ENCODE results near the gene KCNC2. TPM values are rescaled to one million over a fixed set of nuclear protein-coding genes. Genes with fewer than 3 reads are reported as not detected.

Gene KCNC2
- total and polyA plus RNA-seq, 11 donors = not detected

DNA sequence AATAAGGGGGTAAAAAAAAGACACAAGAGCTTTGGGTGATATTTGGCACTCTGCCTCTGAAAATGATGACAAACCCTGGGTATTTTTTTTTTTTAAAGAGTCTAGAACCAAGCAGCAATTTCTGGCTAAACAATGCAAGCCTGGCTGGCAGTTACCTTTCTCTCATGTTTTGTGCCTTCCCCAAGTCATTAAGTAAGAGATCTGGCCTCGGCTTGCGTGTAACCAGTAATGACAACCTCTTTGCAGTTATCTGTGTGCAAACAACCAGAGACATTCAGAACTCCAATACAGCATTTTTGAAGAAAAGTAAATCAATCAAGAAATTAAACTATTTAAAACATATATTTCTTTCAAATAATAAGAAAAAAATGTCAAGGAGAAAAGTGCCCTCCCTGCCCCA, 167.5 kb downstream of the KCNC2 start:
- Histone ChIP-seq H3K9me3 (no peaks in the 10 kb centered on the region), H3K36me3 (no peaks in the 10 kb centered on the region), H3K4me3 (no peak overlapping the region), H3K4me1 (no peaks in the 10 kb centered on the region), H3K27me3 (no peaks in the 10 kb centered on the region), H3K27ac (no peak overlapping the region)
- DNase-seq = no peak
- no peak for ATAC-seq
- 79 to 87% (median 85%) methylated on average over 2 of the region's 2 CpGs for WGBS, 4 donors
- TF ChIP-seq CTCF (IDR thresholded peaks at IDR 0.05) = no peak
- no peak for TF ChIP-seq POLR2A (IDR thresholded peaks at IDR 0.05)
- intact Hi-C loops (cut with DNase I) = no loop called here

GRCh38 chr12:75041472-75041871, 168.2 kb downstream of the KCNC2 start:
- no peak for DNase-seq
- no peak for ATAC-seq
- H3K27ac ChIP-seq = no peak overlapping the region
- H3K36me3 ChIP-seq = no peaks in the 10 kb centered on the region
- intact Hi-C loops (cut with DNase I) = no loop called here
- H3K27me3 ChIP-seq = no peaks in the 10 kb centered on the region
- TF ChIP-seq CTCF (IDR thresholded peaks at IDR 0.05) (no peak), POLR2A (IDR thresholded peaks at IDR 0.05) (no peak)
- 57 to 82% (median 76%) methylated on average over 4 of the region's 4 CpGs for WGBS, 4 donors
- H3K4me1 ChIP-seq = no peaks in the 10 kb centered on the region
- no peak overlapping the region for H3K4me3 ChIP-seq
- no peaks in the 10 kb centered on the region for H3K9me3 ChIP-seq

DNA sequence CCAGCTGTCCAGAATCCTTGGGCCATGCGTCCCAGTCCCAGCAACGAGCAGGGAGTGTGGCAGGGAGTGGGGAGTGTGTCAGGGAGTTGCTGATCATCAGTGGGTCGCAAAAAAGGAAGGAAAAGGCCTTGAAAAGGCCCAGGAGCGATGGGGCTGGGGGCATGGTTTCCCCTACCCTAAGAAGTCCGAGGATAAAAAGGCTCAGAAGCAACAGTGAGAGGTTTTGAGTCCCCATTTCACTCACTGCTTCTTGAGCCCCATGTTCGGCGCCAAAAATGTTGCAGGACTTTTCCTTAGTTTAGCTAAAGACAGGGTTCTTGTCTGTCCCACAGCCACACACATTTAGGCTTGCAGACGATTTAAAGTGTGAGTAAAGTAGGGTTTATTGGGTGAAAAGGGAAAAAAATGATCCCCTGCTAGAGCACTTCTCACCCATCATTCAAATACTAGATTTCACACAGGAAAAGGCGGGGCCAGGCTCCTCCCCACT, 189.5 kb downstream of the KCNC2 start:
- intact Hi-C loops (cut with DNase I) = no loop called here
- Histone ChIP-seq H3K27ac (no peak overlapping the region), H3K4me3 (no peak overlapping the region), H3K27me3 (no peaks in the 10 kb centered on the region), H3K9me3 (peaks cover 0 to 74% (median 38%) of the 10 kb centered on the region in 12 donors), H3K4me1 (no peaks in the 10 kb centered on the region), H3K36me3 (no peaks in the 10 kb centered on the region)
- WGBS, 4 donors = 64 to 69% (median 66%) methylated on average over 9 of the region's 9 CpGs
- no peak for DNase-seq
- no peak for ATAC-seq
- TF ChIP-seq CTCF (IDR thresholded peaks at IDR 0.05) (no peak), POLR2A (IDR thresholded peaks at IDR 0.05) (no peak)

GRCh38 chr12:75011120-75011519, 198.5 kb downstream of the KCNC2 start:
- Histone ChIP-seq H3K4me3 (no peak overlapping the region), H3K9me3 (peaks cover 0 to 6% (median 0%) of the 10 kb centered on the region in 12 donors), H3K27me3 (no peaks in the 10 kb centered on the region), H3K27ac (no peak overlapping the region), H3K36me3 (no peaks in the 10 kb centered on the region), H3K4me1 (no peaks in the 10 kb centered on the region)
- DNase-seq (no peak), ATAC-seq (no peak)
- TF ChIP-seq POLR2A (IDR thresholded peaks at IDR 0.05) (no peak), CTCF (IDR thresholded peaks at IDR 0.05) (no peak)
- intact Hi-C loops (cut with DNase I) = no loop called here
- WGBS, 4 donors = 54 to 68% (median 63%) methylated on average over 4 of the region's 4 CpGs

All from heart left ventricle (tissue), 16 donors.